GM21825 (cell line): Measurements from ENCODE around the gene NGF.

Experiments
- ATAC-seq: cut with Tn5 transposase; IDR thresholded peaks from one replicate; pipeline ENCODE4 v1.9.1; 2021; ENCODE audit warnings: mild to moderate bottlenecking, moderate library complexity; ENCODE audit not compliant: unreplicated experiment

Gene NGF

GRCh38 chr1:115283681-115284146 is 54.3 kb downstream of the NGF start:
- no peak for ATAC-seq

- no peak for ATAC-seq
Measured at GRCh38 chr1:115283249-115283648, 54.8 kb downstream of the NGF start.

- ATAC-seq, result no peak
Measured at GRCh38 chr1:115282807-115283208, 55.2 kb downstream of the NGF start.

GRCh38 chr1:115281143-115281542 is 56.9 kb downstream of the NGF start:
- ATAC-seq, result no peak

- ATAC-seq, result no peak
Measured at GRCh38 chr1:115280064-115280463, 58.0 kb downstream of the NGF start.

DNA sequence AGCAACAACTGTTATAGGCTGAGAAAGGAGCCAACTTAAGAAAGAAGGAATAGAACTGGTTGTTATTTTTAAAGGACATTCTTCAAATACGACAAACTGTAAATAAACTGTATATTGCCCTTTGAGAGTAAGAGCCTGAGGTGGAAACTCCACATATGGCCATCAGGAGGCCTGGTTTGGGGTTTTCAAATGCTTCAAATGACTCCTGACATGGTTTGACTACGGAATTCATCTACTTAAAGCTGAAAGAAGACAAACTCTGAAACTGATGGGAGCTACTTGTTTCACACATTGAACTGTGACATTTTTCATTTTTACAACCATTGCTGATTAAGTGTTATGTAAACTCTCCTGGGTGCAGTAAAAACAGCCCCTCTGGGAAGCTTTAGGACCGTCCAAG is 59.8 kb downstream of the NGF start:
- ATAC-seq, result no peak

- ATAC-seq, result no peak
Measured at GRCh38 chr1:115277276-115277675, 60.8 kb downstream of the NGF start.

GRCh38 chr1:115275216-115275615 is 62.8 kb downstream of the NGF start:
- no peak for ATAC-seq

DNA sequence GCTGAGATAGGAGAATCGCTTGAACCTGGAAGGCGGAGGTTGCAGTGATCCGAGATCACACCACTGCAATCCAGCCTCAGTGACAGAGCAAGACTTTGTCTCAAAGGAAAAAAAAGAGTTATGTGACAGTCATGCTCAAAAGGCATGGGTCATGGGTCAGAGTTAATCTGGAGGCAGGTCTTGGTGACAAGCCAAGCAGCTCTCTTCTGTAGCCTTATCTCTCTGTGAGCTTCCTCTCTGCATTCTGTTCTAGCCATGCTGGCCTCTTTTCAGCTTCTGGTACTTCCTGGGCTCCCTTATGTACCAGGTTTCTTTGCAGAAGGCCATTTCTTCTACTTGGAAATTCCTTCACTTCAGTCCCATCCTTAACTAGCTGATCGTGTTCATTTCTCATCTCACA is 63.6 kb downstream of the NGF start:
- ATAC-seq, result no peak

DNA sequence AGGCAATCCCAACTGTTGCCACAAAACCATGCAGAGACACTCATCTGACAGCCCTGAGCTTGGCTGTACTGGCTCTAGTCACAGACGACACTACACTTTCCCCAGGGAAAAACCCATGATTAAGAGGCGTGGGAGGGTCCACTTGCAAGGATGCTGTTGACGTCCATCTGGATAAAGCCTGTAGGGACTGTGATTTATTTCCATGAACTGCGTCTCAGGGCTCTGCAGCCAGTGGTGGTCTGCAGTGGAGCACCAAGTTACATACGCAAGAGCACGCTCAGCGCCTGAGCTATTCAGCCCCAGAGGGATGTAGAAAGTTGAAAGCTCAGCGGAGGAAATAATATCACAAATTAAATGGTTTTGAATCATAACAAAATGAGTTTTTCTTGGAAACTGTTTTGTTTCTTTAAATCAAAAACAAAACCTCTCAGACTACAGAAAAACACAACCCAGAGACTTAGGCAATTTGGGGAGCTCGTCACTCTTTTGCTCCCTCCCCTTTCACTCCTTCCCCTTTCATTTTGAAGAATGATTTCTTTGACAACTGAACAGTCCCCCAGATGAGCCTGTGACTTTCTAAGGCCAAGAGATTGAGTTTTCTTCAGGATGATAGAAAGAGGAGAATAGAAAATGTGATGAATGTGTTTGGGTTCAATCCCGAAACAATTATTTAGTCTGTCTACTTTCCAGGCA is 71.2 kb downstream of the NGF start:
- ATAC-seq, result no peak

GRCh38 chr1:115265099-115265498 is 73.0 kb downstream of the NGF start:
- ATAC-seq, result no peak

DNA sequence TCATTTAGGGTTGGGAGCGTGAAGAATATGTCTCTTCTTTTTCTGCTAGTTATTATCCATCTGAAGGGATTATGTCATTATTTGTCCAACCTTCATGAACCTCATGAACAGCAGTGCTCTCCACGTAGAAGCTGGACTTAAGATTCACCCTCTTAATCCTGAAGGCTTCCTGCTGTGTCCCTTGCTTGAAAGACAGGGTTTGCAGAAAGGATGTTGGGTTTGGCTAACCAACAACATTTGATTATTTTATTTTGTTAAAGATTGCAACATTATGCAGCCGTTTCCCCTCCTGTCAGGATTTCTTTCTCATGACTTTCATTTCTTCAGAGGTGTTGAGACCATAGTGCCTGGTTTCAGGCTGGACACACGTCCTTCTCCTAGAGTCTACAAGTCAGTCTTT is 75.2 kb downstream of the NGF start:
- ATAC-seq, result no peak

GRCh38 chr1:115261496-115261895 is 76.6 kb downstream of the NGF start:
- ATAC-seq, result no peak

DNA sequence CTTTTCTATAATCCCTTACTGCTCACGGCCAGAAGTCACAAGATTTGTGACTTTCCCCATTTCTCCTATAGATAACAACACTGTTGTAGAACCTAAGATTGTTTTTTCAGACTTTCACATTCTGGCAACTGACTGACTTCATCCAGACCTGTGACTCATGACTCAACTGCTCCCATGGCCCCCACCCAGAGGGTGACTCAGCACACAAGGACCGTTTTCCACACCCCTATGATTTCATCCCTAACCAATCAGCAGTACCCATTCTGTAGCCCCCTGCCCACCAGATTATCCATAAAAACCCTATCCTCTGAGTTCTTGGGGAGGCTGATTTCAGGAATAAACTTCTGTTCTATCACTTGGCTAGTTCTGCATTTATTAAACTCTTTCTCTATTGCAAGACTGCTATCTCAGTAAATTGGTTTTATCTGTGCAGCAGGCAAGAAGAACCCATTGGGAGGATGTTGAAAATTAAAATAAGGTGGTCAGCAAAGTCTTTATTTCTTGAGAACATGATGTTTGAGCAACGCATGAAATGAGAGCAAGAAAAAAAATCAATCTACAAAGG is 79.7 kb downstream of the NGF start:
- ATAC-seq, result no peak

DNA sequence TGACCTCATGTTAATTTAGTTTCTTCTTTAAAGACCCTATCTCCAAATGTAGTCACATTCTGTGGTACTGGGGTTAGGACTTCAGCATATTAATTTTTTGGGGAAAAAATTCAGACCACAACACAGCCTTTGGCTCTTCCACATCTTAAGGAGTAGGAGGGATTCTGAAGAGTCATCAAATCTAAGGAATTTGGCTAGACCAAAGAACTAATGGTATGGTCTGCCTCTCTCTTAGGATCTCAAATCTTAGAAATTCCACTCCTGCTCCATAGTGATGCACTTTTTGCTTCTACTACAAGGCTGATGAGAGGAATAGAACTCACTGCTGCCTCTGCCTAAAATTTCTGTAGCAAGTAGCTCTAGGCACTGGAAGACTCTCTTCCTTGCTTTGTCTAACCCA is 80.5 kb downstream of the NGF start:
- no peak for ATAC-seq

- no peak for ATAC-seq
Measured at GRCh38 chr1:115255154-115255553, 82.9 kb downstream of the NGF start.

DNA sequence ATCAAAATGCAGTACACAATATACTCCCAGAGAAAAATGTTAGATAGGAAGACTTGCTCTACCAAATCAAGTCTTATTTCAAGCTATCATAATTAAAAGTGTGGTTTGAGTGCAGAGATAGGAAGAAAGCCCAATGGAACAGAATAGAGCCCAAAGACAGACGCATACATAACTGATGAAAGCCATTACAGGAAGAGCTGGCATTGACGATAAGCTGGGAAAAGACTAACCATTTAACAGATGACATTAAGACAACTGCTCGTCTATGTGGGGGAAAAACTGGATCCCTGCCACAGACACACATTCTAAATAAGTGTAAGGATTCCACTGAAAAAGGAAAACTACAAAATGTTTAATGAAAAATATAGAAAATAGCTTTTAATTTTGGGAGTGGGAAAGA is 85.5 kb downstream of the NGF start:
- no peak for ATAC-seq

DNA sequence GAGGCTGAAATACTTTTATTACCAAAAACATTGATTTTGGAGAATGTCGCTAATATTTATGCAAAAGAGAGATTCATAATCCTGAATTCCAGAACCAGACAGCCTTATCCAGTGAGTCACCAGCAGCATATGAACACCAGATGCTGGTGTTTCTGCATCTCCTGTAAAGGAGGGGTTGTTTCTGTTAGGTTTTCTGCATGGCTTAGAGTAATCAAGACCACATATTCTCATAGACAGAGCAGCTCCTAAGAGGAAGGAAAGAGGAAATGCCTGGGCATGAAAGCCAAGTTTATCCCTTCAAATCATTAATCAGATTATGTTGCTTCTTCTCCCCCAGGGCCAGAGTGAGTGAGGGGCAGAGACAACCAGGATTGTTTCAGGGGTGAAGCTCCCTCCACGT is 86.2 kb downstream of the NGF start:
- ATAC-seq, result no peak

DNA sequence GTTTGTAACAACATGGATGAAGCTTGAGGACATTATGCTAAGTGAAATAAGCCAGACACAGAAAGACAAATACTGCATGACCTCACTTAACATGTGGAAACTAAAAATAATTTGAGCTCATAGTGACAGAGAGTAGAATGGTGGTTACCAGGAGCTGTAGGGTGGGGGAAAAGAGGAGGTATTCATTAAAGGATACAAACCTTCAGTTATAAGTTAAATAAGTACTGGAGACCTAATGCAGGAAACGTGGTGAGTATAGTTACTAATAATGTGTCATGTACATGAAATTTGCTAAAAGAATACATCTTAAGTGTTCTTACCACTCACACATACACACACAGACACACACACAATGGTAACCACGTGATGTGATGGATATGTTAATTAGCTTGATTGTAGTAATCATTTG is 86.7 kb downstream of the NGF start:
- no peak for ATAC-seq

GRCh38 chr1:115246526-115246925 is 91.5 kb downstream of the NGF start:
- ATAC-seq, result no peak

DNA sequence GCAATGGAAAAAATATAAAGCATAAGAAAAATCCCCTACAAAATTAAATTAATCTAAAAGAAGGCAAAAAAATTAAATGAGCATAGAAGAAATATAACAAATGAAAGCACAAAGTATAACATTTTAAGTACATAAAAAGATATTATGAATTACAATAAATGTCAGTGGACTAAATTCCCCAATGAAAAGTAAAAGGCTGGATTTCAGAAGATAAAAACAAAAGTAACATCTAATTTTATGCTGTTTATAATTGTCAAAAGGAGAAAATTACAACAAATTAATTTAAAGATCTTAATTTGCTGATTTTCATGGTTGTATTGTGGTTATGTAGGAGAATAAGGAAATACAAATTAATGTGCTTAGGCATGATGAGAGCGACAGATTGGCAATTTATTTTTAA is 92.8 kb downstream of the NGF start:
- no peak for ATAC-seq

DNA sequence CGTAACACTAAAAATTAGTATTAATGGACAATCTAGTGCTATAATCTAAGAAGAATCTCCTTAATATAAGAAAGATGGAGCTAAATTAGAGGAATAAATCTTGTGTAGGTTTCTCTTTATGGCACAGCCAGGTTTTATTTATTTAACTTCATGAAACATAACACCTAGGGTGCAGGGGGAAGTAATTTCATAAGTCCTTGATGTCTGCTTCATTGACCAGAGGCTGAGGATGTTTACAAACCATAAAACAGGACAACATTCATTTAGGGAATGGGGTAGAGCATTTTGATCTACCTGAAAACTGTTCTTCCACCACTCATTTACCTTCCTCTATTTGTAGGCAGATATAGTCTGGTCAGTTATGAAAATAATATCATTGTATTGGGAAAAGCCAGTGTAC is 95.5 kb downstream of the NGF start:
- ATAC-seq, result no peak

GRCh38 chr1:115241309-115241708 is 96.7 kb downstream of the NGF start:
- no peak for ATAC-seq
